Suprapubic skin (tissue), 4 donors: Measurements from ENCODE around the gene CREB3L4. TPM values are rescaled to one million over a fixed set of nuclear protein-coding genes. Genes with fewer than 3 reads are reported as not detected.

Source experiments
- DNase-seq, 2 donors: peaks; one replicate each; pipeline ENCODE4 v3.0.0-alpha.2; 2019; ENCODE audit warnings: low spot score in 2 of 2
- H3K27ac ChIP-seq: fragments of 200-600 bp; sonication (generic); one replicate; pipeline ENCODE4 v1.5.1; 2019
- H3K27me3 ChIP-seq: fragments of 200-600 bp; sonication (generic); one replicate; pipeline ENCODE4 v1.5.1; 2019
- H3K36me3 ChIP-seq: fragments of 200-600 bp; sonication (generic); one replicate; pipeline ENCODE4 v1.5.1; 2019
- H3K4me1 ChIP-seq: fragments of 200-600 bp; sonication (generic); one replicate; pipeline ENCODE4 v1.5.1; 2019
- H3K4me3 ChIP-seq: fragments of 200-600 bp; sonication (generic); one replicate; pipeline ENCODE4 v1.5.1; 2019; ENCODE audit warnings: mild to moderate bottlenecking
- H3K9me3 ChIP-seq: fragments of 200-600 bp; sonication (generic); one replicate; pipeline ENCODE4 v1.5.1; 2019
- EP300 ChIP-seq: sonication (generic); formaldehyde crosslinking; IDR thresholded peaks from one replicate; pipeline ENCODE4 v1.6.1; 2017; ENCODE audit warnings: antibody characterized with exemption
- POLR2A ChIP-seq, 2 donors: fragments of 450-650 bp; IDR thresholded peaks; one replicate each; pipeline ENCODE4 v1.6.1; 2017; ENCODE audit warnings: antibody characterized with exemption in 2 of 2, mild to moderate bottlenecking in 2 of 2, moderate library complexity in 2 of 2
- POLR2AphosphoS5 ChIP-seq, 3 donors: sonication (generic); formaldehyde crosslinking; IDR thresholded peaks; one replicate each; pipeline ENCODE4 v1.6.1; 2017; ENCODE audit warnings: antibody characterized with exemption in 3 of 3
- WGBS: methylation state at CpG from one replicate; pipeline ENCODE4 v1.1.5; 2018; 5-methylcytosine and 5-hydroxymethylcytosine counted together
- total RNA-seq, 4 donors: library from RNA; depleted of rRNA; stranded (reverse); fragments of >200 nt; gene quantifications; one replicate each; pipeline ENCODE4 v1.1.0, GENCODE V29; 2016
- TF ChIP-seq, protein P1 (sequence below), 2 donors: fragments of 200-600 bp in 1 of 2; fragments of 450-650 bp in 1 of 2; sonication (generic) in 1 of 2; IDR thresholded peaks; one replicate each; pipeline ENCODE4 v1.5.1; 2016 to 2019; ENCODE audit warnings: antibody characterized with exemption in 2 of 2, mild to moderate bottlenecking in 1 of 2, moderate library complexity in 1 of 2

CREB3L4 gene
- total RNA-seq, 4 donors from 2014 or later: 16.6 to 41.0 (median 20.3) TPM

DNA sequence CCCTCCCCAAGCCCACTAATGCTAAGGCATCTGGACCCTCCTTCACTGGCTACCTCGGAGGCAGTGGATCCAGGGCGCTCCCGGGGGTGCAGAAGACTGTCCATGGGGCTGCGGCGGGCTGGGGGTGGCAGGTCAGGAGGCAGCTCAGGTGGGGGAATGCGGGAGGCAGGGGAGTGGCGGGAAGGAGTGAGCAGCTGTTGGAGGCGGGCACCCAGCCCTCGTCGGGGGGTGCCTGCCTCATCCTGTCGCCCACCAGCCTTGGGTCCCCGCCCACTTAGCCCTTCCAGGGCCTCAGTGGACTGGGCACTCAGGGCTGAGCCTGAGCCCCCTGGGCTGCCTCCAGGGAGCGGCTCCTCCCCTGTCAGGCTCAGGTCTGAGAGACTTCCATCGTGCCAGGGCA lies 34.3 kb upstream of the CREB3L4 start:
- no CpG with 5 or more reads among the region's 14 CpGs for WGBS
- no peak overlapping the region for H3K27ac ChIP-seq
- peaks cover 7% of the 10 kb centered on the region for H3K4me1 ChIP-seq
- no peak for TF ChIP-seq POLR2AphosphoS5 (IDR thresholded peaks at IDR 0.05)
- no peak for TF ChIP-seq POLR2A (IDR thresholded peaks at IDR 0.05)
- TF ChIP-seq EP300: no peak
- TF ChIP-seq, protein P1, sequence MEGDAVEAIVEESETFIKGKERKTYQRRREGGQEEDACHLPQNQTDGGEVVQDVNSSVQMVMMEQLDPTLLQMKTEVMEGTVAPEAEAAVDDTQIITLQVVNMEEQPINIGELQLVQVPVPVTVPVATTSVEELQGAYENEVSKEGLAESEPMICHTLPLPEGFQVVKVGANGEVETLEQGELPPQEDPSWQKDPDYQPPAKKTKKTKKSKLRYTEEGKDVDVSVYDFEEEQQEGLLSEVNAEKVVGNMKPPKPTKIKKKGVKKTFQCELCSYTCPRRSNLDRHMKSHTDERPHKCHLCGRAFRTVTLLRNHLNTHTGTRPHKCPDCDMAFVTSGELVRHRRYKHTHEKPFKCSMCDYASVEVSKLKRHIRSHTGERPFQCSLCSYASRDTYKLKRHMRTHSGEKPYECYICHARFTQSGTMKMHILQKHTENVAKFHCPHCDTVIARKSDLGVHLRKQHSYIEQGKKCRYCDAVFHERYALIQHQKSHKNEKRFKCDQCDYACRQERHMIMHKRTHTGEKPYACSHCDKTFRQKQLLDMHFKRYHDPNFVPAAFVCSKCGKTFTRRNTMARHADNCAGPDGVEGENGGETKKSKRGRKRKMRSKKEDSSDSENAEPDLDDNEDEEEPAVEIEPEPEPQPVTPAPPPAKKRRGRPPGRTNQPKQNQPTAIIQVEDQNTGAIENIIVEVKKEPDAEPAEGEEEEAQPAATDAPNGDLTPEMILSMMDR (IDR thresholded peaks at IDR 0.05): no peak
- H3K27me3 ChIP-seq: no peaks in the 10 kb centered on the region
- peaks cover 76% of the 10 kb centered on the region for H3K36me3 ChIP-seq
- H3K4me3 ChIP-seq: no peak overlapping the region
- DNase-seq: no peak
- H3K9me3 ChIP-seq: no peaks in the 10 kb centered on the region

DNA sequence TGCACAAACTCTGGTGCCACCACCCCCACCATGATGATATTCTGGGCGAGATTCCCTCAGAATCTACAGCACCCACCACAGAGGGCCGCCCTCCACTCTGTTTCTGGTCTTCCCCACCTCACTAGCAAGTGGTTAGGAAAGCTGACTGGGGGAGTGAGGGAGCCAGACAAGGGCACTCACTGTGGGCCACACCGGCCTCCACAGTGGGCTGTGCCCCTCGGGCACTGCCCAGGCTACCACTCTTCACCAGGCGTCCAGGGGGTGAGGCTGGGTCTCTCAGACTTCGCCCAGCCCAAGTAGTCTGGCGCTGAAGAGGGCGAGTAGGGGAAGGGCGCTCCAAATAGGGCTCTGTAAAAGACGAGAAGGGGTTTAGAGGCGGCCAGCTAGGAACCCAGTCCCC lies 33.7 kb upstream of the CREB3L4 start:
- no peak for DNase-seq
- TF ChIP-seq EP300: no peak
- TF ChIP-seq, protein P1 (IDR thresholded peaks at IDR 0.05): no peak
- TF ChIP-seq POLR2AphosphoS5 (IDR thresholded peaks at IDR 0.05): no peak
- no peak for TF ChIP-seq POLR2A (IDR thresholded peaks at IDR 0.05)
- Histone ChIP-seq H3K27me3 (no peaks in the 10 kb centered on the region), H3K9me3 (no peaks in the 10 kb centered on the region), H3K27ac (no peak overlapping the region), H3K4me1 (peaks cover 4% of the 10 kb centered on the region), H3K4me3 (no peak overlapping the region), H3K36me3 (peaks cover 80% of the 10 kb centered on the region)
- 95% methylated on average over 10 of the region's 11 CpGs for WGBS

DNA sequence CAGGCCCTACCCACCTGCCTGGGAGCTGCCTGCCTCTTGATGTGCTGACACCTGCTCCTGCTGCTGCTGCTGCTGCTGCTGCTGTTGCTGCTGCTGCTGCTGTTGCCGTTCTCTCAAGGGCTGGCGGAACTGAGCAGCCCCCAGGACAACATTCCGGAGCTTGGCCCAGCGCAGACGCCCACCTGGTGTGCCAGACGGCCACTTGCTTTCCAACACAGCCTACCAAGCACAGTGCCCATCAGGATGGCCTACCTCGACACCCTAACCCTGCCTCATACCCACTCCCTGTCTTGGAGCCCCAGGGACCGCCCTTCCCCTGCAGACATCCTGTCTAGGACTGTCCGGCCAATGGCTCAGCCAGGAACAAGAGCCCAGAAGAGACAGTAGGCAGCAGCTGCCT lies 33.0 kb upstream of the CREB3L4 start:
- H3K4me3 ChIP-seq: no peak overlapping the region
- 100% methylated on average over 9 of the region's 9 CpGs for WGBS
- H3K9me3 ChIP-seq: no peaks in the 10 kb centered on the region
- no peaks in the 10 kb centered on the region for H3K4me1 ChIP-seq
- no peaks in the 10 kb centered on the region for H3K27me3 ChIP-seq
- H3K36me3 ChIP-seq: peaks cover 88% of the 10 kb centered on the region
- TF ChIP-seq EP300 (no peak), POLR2AphosphoS5 (IDR thresholded peaks at IDR 0.05) (no peak), POLR2A (IDR thresholded peaks at IDR 0.05) (no peak)
- TF ChIP-seq, protein P1 (IDR thresholded peaks at IDR 0.05): no peak
- no peak for DNase-seq
- no peak overlapping the region for H3K27ac ChIP-seq

DNA sequence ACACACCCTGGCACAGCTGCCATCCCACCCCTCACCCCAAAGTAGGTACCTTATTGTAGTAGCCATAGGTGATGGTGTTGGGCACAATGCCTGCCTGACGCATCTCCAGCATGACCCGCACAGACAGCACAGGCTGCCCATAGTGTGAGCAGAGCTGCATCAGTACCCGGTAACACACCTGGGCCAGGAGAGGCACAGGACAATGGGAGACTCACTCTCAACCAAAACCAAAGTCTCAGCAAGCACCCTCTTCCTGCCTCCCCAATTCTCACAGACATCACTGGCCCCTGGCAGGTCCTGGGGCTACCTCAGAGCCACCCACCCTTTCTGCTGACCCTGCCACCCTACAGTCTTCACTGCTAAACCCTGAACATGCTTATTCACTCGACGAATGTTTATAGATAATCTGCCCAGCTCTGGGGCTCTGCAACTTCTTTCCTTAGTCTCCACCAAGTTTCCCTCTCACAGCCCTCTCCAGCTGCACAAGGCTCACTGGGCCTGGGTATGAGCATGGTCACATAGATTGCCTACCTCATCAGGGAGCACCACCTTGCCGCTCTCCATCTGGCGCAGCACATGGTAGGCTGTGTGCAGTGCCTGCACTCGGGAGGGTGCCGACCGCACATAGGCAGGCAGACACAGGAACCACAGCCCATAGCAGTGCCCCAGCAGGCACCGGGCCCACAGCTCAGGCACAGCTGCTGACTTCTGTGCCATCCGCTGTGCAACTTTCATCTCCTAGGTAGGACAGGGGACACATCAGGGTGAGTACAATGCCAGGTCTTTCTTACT lies 31.5 kb upstream of the CREB3L4 start:
- no peak for TF ChIP-seq EP300
- TF ChIP-seq POLR2A (IDR thresholded peaks at IDR 0.05): no peak
- Histone ChIP-seq H3K36me3 (peaks cover 90% of the 10 kb centered on the region), H3K4me1 (no peaks in the 10 kb centered on the region), H3K4me3 (no peak overlapping the region), H3K9me3 (no peaks in the 10 kb centered on the region), H3K27me3 (no peaks in the 10 kb centered on the region), H3K27ac (no peak overlapping the region)
- WGBS: 96% methylated on average over 11 of the region's 12 CpGs
- DNase-seq: peak in 1 of 2 donors; percentile 55

DNA sequence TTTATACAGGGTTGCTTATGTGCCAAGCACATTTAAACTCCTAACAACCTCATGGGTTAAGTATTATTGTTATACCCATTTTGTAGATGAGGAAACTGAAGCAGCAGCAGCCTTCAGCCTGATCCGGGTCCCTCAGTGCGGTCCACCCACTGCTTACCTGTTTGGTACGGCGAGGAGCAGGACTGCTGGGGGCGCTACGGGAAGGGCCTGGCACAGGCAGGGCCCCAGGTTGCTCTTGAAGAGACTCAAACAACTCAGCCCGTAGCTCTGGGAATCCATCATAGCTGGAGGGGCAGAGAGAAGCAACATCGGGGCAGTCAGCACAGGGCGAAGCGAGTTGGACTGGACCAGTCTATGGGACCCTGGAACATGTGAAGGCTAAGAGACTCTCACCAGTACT lies 30.4 kb upstream of the CREB3L4 start:
- TF ChIP-seq POLR2A (IDR thresholded peaks at IDR 0.05) (no peak), EP300 (no peak), POLR2AphosphoS5 (IDR thresholded peaks at IDR 0.05) (no peak)
- TF ChIP-seq, protein P1 (IDR thresholded peaks at IDR 0.05): no peak
- no peak overlapping the region for H3K27ac ChIP-seq
- peaks cover 95% of the 10 kb centered on the region for H3K36me3 ChIP-seq
- H3K4me3 ChIP-seq: no peak overlapping the region
- no peaks in the 10 kb centered on the region for H3K9me3 ChIP-seq
- no peak for DNase-seq
- no peaks in the 10 kb centered on the region for H3K27me3 ChIP-seq
- H3K4me1 ChIP-seq: no peaks in the 10 kb centered on the region
- WGBS: 91% methylated on average over 10 of the region's 10 CpGs
